PFSK-1 (cell line): ENCODE results near the gene ZMYND11.

ENCODE experiments used
- FOXP2 ChIP-seq: optimal IDR thresholded peaks from 2 replicates; pipeline ENCODE3; 2011; ENCODE audit warnings: borderline replicate concordance, control low read depth, inconsistent platforms; ENCODE audit not compliant: insufficient read depth; ENCODE audit errors: extremely low read length, extremely low read depth
- POLR2AphosphoS5 ChIP-seq: IDR thresholded peaks from 2 replicates; pipeline ENCODE4 v1.6.1; 2012; ENCODE audit warnings: low read depth, mild to moderate bottlenecking, control low read depth, low read length, moderate library complexity
- REST ChIP-seq, 2 experiments: IDR thresholded peaks; 2 replicates each; pipeline versions ENCODE4 v1.6.1 to v1.8.0; 2011 to 2012; ENCODE audit warnings: low read depth in 2 of 2, low read length in 2 of 2, control low read depth in 1 of 2, inconsistent platforms in 1 of 2, mild to moderate bottlenecking in 1 of 2, moderate library complexity in 1 of 2; ENCODE audit not compliant: insufficient read depth in 1 of 2
- SIN3A ChIP-seq: IDR thresholded peaks from 2 replicates; pipeline ENCODE4 v1.6.1; 2012; ENCODE audit warnings: mild to moderate bottlenecking, low read length, moderate library complexity, borderline replicate concordance; ENCODE audit not compliant: insufficient read depth
- TAF1 ChIP-seq: IDR thresholded peaks from 2 replicates; pipeline ENCODE4 v1.6.1; 2012; ENCODE audit warnings: low read length, control low read depth, borderline replicate concordance; ENCODE audit not compliant: insufficient read depth

The ZMYND11 gene

DNA sequence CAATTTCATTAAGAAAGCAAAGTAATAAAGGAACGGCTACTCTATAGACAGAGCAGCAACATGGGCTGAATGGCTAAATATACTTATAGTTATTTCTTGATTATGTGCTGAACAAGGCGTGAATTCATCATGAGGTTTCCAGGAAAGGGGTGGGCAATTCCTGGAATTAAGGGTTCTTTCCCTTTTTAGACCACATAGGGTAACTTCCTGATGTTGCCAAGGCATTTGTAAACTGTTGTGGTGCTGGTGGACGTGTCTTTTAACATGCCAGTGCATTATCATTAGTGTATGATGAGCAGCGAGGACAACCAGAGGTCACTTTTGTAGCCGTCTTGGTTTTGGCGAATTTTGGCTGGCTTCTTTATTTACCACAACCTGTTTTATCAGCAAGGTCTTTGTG is 28.5 kb upstream of the ZMYND11 start:
- TF ChIP-seq SIN3A (no peak), TAF1 (no peak), REST (IDR thresholded peaks at IDR 0.05; ENCODE audit: insufficient read depth in 1 of 2, low read depth in 2 of 2, low read length in 2 of 2) (no peak), FOXP2 (no peak), POLR2AphosphoS5 (no peak)

DNA sequence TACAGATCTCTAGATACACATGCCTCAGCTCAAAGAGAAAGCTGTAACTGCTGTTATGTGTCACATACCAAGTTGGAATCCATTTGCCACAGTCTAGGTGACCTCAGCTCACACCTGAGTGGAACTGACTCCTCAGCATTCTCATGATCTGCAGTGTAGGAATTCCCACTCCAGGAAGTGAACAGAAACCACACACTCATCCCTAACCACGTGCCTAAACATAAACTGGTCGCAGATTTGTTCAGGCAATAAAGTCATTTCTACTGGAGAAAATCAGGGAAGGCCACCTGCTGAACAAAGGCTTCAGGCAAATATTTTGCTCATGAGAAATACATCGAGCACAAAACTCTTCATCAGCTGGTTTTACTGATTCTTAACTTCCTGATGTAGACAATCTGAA is 23.0 kb upstream of the ZMYND11 start:
- TF ChIP-seq TAF1 = no peak
- no peak for TF ChIP-seq FOXP2
- TF ChIP-seq REST (IDR thresholded peaks at IDR 0.05; ENCODE audit: insufficient read depth in 1 of 2, low read depth in 2 of 2, low read length in 2 of 2) = no peak
- TF ChIP-seq SIN3A = no peak
- no peak for TF ChIP-seq POLR2AphosphoS5

DNA sequence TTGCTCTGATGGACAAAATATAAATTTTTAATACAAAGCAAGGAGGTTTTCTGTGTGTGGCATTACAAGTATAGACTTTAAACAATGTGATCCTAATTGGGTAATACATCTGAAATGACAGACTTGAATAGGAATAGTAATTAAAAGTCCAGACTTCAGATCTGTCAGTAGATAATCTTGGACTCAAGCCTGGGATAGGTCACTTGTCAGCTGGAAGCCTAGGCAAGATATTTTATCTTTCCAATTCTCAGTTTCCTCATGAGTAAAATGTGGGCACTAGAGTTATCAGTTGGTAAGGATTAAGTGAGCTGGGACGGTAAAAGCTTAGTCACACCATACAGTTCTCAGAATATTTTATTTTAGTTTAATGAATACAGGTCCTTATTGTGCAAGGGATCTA is 10.4 kb upstream of the ZMYND11 start:
- TF ChIP-seq FOXP2 (no peak), SIN3A (no peak), POLR2AphosphoS5 (no peak), TAF1 (no peak), REST (IDR thresholded peaks at IDR 0.05; ENCODE audit: insufficient read depth in 1 of 2, low read depth in 2 of 2, low read length in 2 of 2) (no peak)

GRCh38 chr10:127612-128432 is 7.4 kb upstream of the ZMYND11 start:
- no peak for TF ChIP-seq TAF1
- no peak for TF ChIP-seq POLR2AphosphoS5
- TF ChIP-seq REST (IDR thresholded peaks at IDR 0.05; ENCODE audit: insufficient read depth in 1 of 2, low read depth in 2 of 2, low read length in 2 of 2) = no peak
- TF ChIP-seq FOXP2 = no peak

GRCh38 chr10:129810-130209 is 5.4 kb upstream of the ZMYND11 start:
- no peak for TF ChIP-seq POLR2AphosphoS5
- no peak for TF ChIP-seq FOXP2
- TF ChIP-seq REST (IDR thresholded peaks at IDR 0.05; ENCODE audit: insufficient read depth in 1 of 2, low read depth in 2 of 2, low read length in 2 of 2) = no peak
- no peak for TF ChIP-seq SIN3A
- no peak for TF ChIP-seq TAF1
